GM21737 (cell line): ENCODE measurements around the gene TP73.

ENCODE experiments used
- ATAC-seq: cut with Tn5 transposase; IDR thresholded peaks from one replicate; pipeline ENCODE4 v1.9.1; 2021; ENCODE audit warnings: mild to moderate bottlenecking, moderate library complexity; ENCODE audit not compliant: unreplicated experiment

TP73 gene

GRCh38 chr1:3670823-3671265, 18.5 kb downstream of the TP73 start:
- ATAC-seq, result no peak

GRCh38 chr1:3671371-3672180, 19.3 kb downstream of the TP73 start:
- no peak for ATAC-seq

GRCh38 chr1:3672231-3672970, 20.1 kb downstream of the TP73 start:
- ATAC-seq, result no peak

- no peak for ATAC-seq
Measured at GRCh38 chr1:3672971-3673361, 20.6 kb downstream of the TP73 start.

GRCh38 chr1:3673381-3674099, 21.2 kb downstream of the TP73 start:
- no peak for ATAC-seq

GRCh38 chr1:3674100-3675094, 22.1 kb downstream of the TP73 start:
- ATAC-seq, result no peak

- ATAC-seq, result no peak
Measured at GRCh38 chr1:3675436-3675835, 23.1 kb downstream of the TP73 start.

DNA sequence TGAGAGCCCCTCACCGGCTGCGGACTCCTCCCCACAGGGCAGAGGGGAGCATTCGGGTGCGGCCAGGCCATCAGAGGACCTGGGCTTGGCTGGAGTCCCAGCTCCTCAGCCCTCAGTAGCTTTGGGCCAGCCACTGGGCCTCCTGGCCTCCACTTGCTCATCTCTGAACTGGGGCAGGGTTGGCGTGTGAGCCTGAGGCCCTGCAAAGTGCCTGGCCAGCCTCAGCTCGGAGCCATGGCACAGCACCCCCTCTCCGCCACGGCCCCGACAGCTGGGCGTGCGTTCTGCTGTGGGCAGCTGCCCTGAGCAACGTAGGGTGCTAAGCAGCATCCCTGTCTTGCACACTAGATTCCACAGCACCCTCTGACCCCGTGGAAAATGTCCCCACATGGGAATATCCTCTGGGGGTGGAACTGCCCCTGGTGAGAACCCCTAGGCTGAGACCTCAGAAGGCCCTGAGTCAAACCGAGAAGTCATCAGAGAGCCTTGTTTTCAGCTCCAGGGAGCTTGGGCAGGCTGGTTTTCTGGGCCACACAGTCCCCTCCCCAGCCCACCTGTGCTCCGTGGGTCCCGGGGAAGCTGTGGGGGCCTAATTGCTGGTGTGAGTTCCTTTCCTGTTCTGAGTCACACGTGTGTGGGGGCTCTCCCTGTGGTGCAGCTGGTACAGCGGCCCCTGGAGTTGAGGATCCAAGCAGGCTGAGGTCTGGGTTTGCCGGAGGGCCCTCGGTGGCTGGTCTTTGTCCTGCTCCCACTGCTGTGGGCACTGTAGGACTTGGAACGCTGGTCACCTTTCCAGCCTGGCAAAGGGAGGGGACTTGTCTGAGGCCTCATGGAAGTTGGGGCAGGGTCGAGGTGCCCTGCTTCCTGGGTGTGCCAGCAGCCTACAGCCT, 24.5 kb downstream of the TP73 start:
- ATAC-seq, result peak; percentile 56

DNA sequence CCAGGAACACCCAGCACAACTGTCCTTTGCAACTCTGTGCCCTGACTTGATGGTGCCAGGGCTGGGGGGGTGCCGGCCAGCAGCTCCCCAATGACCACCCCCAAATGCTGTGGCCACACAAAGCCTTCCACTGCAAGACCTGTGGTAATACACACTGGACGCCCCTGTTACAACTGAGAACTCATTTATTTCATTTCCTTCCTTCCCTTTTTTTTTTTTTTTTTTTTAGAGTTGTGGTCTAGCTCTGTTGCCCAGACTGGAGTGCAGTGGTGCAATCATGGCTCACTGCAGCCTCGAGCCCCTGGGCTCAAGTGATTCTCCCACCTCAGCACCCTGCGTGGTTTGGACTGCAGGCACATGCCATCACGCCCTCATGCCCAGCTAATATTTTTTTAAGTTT, 25.2 kb downstream of the TP73 start:
- ATAC-seq, result no peak

DNA sequence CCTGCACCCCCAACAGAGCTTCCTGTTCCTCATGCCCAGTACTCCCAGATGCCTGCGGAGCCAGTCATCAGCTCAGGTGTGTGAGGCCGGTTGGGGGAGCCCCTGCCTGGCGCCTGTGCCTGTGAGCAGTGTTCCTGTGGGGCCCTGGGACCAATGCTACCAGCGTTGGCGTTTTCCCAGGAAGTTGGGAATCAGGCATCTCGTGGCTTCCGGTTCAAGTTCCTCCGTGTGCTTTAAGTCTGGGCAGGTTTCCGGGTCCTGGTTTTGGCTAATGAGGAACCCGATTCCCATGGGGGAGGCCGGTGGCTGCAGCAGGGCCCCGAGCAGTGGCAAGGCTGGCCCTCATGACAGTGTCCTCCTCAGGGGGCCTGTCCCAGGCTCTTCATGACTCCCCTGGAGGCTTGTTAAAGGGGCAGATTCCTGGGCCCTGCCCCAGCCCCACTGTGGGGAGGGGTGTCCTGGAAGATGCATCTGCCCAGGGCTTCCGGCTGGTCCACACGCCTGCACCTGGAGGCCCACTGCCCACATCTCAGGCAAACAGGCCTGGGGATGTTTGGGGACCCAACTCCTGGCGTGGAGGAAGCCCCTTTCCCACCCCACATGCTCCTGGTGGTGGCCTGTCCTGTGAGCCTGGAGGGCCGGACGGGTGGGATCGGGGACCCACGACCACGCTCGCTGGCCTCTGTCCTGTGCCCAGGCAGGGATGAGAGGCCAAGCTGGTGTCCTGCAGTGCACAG, 26.2 kb downstream of the TP73 start:
- ATAC-seq, result no peak

- no peak for ATAC-seq
Measured at GRCh38 chr1:3679098-3679555, 26.8 kb downstream of the TP73 start.

DNA sequence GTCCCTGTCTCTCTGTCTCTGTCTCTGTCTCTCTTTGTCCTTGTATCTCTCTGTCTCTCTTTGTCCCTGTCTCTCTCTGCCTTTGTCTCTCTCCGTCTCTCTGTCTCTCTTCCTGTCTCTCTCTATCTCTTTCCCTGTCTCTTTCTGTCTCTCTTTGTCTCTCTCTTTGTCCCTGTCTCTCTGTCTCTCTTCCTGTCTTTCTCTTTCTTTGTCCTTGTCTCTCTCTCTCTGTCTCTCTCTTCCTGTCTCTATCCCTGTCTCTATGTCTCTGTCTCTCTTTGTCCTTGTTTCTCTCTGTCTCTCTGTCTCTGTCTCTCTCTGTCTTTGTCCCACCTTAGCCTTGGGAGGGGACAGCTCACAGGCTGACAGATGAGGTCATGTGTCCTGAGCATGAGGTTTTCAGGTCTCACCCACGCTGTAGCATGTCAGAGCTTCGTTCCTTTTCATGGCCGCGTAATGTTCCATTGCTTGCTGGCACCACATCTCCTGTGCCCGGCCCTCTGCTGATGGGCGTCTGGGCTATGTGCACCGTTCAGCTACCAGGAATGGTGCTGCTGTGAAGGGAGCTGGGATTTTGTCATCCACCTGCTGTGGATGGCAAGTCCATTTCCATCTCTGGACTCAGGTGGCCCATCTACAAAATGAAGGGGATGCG, 27.6 kb downstream of the TP73 start:
- ATAC-seq, result no peak

GRCh38 chr1:3680488-3681230, 28.3 kb downstream of the TP73 start:
- ATAC-seq, result no peak

GRCh38 chr1:3681231-3681897, 29.0 kb downstream of the TP73 start:
- ATAC-seq, result no peak

DNA sequence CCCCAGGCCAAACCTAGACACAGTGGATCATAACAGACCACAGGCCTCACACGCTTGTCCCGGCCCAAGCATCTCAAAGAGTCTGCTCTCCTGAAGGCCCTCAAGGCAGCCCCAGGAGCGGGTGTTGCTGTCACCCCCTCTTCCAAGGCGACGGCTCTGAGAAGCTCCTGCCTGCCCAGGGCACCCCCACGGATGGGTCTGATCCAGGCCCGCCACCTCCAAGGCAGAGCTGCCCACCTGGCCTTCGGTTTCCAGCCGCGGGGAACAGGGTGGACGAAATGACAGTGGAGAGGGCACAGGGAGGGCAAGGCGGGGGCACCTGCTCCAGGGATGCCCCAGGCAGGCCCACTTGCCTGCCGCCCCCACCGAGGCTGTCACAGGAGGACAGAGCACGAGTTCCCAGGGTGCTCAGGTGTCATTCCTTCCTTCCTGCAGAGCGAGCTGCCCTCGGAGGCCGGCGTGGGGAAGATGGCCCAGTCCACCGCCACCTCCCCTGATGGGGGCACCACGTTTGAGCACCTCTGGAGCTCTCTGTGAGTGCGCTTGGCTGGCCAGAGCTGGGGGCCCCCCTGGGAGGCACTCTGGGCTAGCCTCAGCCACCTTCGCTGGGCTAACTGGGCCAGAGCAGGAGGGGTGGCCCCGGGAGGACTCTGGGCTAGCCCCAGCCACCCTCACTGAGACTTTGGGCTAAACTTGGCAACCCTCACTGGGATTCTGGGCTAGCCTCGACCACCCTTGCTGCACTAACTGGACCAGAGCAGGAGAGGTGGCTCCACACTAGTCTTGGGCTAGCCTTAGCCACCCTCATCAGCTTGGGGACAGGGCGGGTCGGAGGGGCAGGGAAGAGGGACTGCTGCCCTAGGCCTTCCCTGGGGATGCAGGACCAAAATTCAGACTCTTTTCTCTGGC, 29.8 kb downstream of the TP73 start:
- no peak for ATAC-seq

DNA sequence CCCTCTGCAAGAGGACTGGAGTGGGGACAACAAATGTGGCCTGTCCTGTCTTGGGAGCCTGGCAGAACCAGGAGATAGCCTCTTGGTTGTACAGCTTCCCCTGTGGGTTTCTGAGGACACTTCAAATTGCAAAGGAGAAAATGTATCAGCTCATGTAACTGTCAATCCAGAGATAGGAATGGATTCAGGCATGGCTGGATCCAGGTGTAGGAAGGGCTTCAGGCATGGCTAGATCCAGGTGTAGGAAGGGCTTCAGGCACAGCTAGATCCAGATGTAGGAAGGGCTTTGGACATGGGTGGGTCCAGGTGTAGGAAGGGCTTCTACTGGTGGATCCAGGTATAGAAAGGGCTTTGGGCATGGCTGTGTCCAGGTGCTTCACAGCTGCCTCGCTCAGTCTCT, 30.9 kb downstream of the TP73 start:
- ATAC-seq, result no peak
